ENCODE data around the gene UNC5B.

UNC5B gene

DNA sequence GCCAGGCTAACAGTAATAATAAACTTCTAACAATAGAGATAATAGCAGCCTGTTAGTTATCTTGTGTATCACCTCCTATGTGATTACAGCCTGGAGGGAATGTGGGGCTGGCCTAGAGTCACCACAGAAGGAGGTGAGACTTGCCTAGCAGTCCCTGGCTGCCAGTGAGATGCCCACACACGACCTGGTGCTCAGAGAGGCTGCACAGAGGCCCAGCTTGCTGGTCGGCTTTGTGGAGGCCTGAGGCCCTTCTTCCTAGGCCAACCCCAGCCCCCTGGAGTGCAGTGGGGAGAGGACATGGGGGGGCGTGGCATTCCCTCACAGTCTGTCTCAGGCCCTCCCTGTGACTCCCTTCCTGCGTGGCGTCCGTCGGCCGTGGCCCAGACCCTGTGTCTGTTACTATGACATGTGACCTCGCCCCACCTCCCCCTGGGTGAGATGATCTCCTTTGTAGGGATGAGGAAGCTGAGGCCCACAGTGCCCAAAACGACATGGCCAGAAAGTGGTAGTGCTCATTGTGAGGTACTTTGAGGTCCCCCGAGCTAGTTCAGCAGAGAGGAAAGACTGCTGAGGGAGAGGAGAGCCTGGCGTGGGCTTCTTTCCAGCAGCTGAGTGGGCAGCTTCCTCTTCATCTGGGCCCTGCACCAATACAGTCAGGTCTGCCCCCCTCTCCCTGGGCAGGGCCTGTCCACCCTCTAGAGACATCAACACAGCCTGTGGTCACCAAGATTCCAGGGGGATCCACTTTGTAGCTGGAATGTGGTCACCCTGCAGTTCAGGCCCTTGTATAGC is 29.7 kb downstream of the UNC5B start:
- H3K4me2 ChIP-seq (ENCODE audit: low read length) = no peak overlapping the region
- peak overlapping the region; percentile 21 for H4K8ac ChIP-seq (ENCODE audit: low read depth, low read length)
- no peak for DNase-seq
- no peaks in the 10 kb centered on the region for H3K9me3 ChIP-seq (ENCODE audit: insufficient read depth, low read depth, low read length)
- no peak overlapping the region for H3K23ac ChIP-seq (ENCODE audit: low read length)
- no peak overlapping the region for H3K27ac ChIP-seq (ENCODE audit: low read depth, low read length)
- no CpG with 5 or more reads among the region's 12 CpGs for WGBS (ENCODE audit: extremely low coverage, insufficient coverage, insufficient read length)
- no peaks in the 10 kb centered on the region for H3K27me3 ChIP-seq (ENCODE audit: insufficient read depth, low read length)
- peaks cover 0 to 3% of the 10 kb centered on the region in 2 experiments for H3K36me3 ChIP-seq (ENCODE audit: control insufficient read depth in 1 of 2, insufficient read depth in 2 of 2, low read length in 2 of 2)
- no peak overlapping the region for H2BK120ac ChIP-seq (ENCODE audit: insufficient read depth, low read length, poor library complexity)
- H3K4me1 ChIP-seq (ENCODE audit: control insufficient read depth in 1 of 2, insufficient read depth in 2 of 2, low read length in 2 of 2) = peaks cover 75 to 77% of the 10 kb centered on the region in 2 experiments
- H4K12ac ChIP-seq (ENCODE audit: low read depth, low read length) = no peak overlapping the region
- no peak overlapping the region for H4K91ac ChIP-seq (ENCODE audit: low read depth, low read length)
- H2AFZ ChIP-seq (ENCODE audit: insufficient read depth, low read length, poor library complexity) = no peak overlapping the region
- peak overlapping the region; percentile 12 for H3K4ac ChIP-seq (ENCODE audit: low read depth, low read length)
- no peak overlapping the region for H3K9ac ChIP-seq (ENCODE audit: low read length)
- H2BK12ac ChIP-seq (ENCODE audit: low read length) = peak overlapping the region; percentile 44
- H2BK5ac ChIP-seq (ENCODE audit: low read depth, low read length, poor library complexity) = no peak overlapping the region
- H3K79me2 ChIP-seq (ENCODE audit: control insufficient read depth, insufficient read depth, low read length, poor library complexity) = peaks cover 15% of the 10 kb centered on the region
- H3K18ac ChIP-seq (ENCODE audit: low read length) = peak overlapping the region; percentile 58
- H3K14ac ChIP-seq (ENCODE audit: low read length) = peak overlapping the region; percentile 21
- H3K4me3 ChIP-seq (ENCODE audit: low read depth, low read length) = no peak overlapping the region
- peak overlapping the region; percentile 37 for H2AK5ac ChIP-seq (ENCODE audit: low read length)
- peaks cover 42% of the 10 kb centered on the region for H3K79me1 ChIP-seq (ENCODE audit: low read length)

DNA sequence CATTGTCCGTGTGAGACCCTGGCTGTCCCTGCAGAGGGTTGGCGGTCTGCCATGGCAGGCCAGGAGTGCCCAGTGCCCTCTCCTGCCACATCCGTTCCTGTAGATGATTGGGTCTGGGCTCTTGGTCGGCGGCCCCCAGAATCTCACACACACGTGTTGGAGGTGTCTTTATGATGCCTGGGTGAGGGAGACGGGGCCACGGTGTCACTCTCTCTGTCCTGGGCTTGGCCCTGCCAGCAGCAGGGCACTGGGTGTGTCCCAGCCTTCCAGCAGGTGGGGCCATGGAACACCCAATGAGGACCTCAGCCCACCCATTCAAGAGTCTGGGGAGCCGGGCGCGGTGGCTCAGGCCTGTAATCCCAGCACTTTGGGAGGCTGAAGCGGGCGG is 30.2 kb downstream of the UNC5B start:
- H3K4me1 ChIP-seq (ENCODE audit: control insufficient read depth in 1 of 2, insufficient read depth in 2 of 2, low read length in 2 of 2) = peaks cover 76 to 77% of the 10 kb centered on the region in 2 experiments
- no peak overlapping the region for H2AFZ ChIP-seq (ENCODE audit: insufficient read depth, low read length, poor library complexity)
- H4K8ac ChIP-seq (ENCODE audit: low read depth, low read length) = no peak overlapping the region
- no peak overlapping the region for H3K9ac ChIP-seq (ENCODE audit: low read length)
- H3K4me2 ChIP-seq (ENCODE audit: low read length) = no peak overlapping the region
- H4K12ac ChIP-seq (ENCODE audit: low read depth, low read length) = no peak overlapping the region
- no peak overlapping the region for H3K14ac ChIP-seq (ENCODE audit: low read length)
- no peak overlapping the region for H3K27ac ChIP-seq (ENCODE audit: low read depth, low read length)
- no peak overlapping the region for H3K4me3 ChIP-seq (ENCODE audit: low read depth, low read length)
- H3K4ac ChIP-seq (ENCODE audit: low read depth, low read length) = peak overlapping the region; percentile 12
- peaks cover 44% of the 10 kb centered on the region for H3K79me1 ChIP-seq (ENCODE audit: low read length)
- H3K36me3 ChIP-seq (ENCODE audit: control insufficient read depth in 1 of 2, insufficient read depth in 2 of 2, low read length in 2 of 2) = peaks cover 0 to 3% of the 10 kb centered on the region in 2 experiments
- no peak overlapping the region for H2BK5ac ChIP-seq (ENCODE audit: low read depth, low read length, poor library complexity)
- H2AK5ac ChIP-seq (ENCODE audit: low read length) = peak overlapping the region; percentile 37
- H3K79me2 ChIP-seq (ENCODE audit: control insufficient read depth, insufficient read depth, low read length, poor library complexity) = peaks cover 16% of the 10 kb centered on the region
- no peak overlapping the region for H3K23ac ChIP-seq (ENCODE audit: low read length)
- peak overlapping the region; percentile 9 for H4K91ac ChIP-seq (ENCODE audit: low read depth, low read length)
- H3K9me3 ChIP-seq (ENCODE audit: insufficient read depth, low read depth, low read length) = no peaks in the 10 kb centered on the region
- peak overlapping the region; percentile 44 for H2BK12ac ChIP-seq (ENCODE audit: low read length)
- no peaks in the 10 kb centered on the region for H3K27me3 ChIP-seq (ENCODE audit: insufficient read depth, low read length)
- no peak for DNase-seq
- WGBS (ENCODE audit: extremely low coverage, insufficient coverage, insufficient read length) = no CpG with 5 or more reads among the region's 13 CpGs
- peak overlapping the region; percentile 58 for H3K18ac ChIP-seq (ENCODE audit: low read length)
- H2BK120ac ChIP-seq (ENCODE audit: insufficient read depth, low read length, poor library complexity) = no peak overlapping the region

DNA sequence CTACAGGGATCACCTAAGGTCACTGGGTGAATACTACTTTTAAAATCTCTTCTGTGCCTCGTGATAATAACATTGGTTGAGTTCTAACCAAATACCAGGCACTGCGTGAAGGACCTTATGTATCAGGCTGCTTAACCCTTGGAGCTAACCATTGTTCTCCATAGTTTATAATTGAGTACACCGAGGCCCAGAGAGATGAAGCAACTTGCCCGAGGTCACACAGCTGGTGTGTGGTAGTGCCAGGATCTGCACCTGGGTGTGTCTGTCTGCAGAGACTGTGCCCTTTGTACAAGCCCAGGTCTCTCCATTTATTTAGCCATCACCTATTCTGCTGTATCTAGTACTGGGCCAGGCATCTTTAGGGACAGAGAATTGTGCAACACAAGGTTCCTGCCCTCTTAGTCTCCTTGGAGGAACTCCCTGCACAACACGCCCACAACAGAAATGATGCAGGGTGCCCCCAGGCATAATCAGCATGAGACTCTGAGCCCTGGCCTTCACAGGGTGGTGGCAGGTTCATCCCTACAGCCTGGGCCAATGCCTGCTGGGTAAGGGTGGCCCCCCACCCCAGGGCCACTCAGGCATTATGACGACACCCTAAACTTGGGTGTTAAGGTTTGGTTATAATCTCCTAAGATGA is 31.5 kb downstream of the UNC5B start:
- DNase-seq = peak; percentile 76 to 78
- Histone ChIP-seq H3K9me3 (ENCODE audit: insufficient read depth, low read depth, low read length) (no peaks in the 10 kb centered on the region), H3K18ac (ENCODE audit: low read length) (no peak overlapping the region), H2AFZ (ENCODE audit: insufficient read depth, low read length, poor library complexity) (no peak overlapping the region), H2BK12ac (ENCODE audit: low read length) (no peak overlapping the region), H3K27ac (ENCODE audit: low read depth, low read length) (no peak overlapping the region), H2AK5ac (ENCODE audit: low read length) (no peak overlapping the region), H3K14ac (ENCODE audit: low read length) (no peak overlapping the region), H3K79me1 (ENCODE audit: low read length) (peaks cover 44% of the 10 kb centered on the region), H3K4me3 (ENCODE audit: low read depth, low read length) (no peak overlapping the region), H3K4ac (ENCODE audit: low read depth, low read length) (no peak overlapping the region), H3K36me3 (ENCODE audit: control insufficient read depth in 1 of 2, insufficient read depth in 2 of 2, low read length in 2 of 2) (peaks cover 3 to 6% of the 10 kb centered on the region in 2 experiments), H3K4me1 (ENCODE audit: control insufficient read depth in 1 of 2, insufficient read depth in 2 of 2, low read length in 2 of 2) (peaks cover 71 to 73% of the 10 kb centered on the region in 2 experiments), H4K8ac (ENCODE audit: low read depth, low read length) (no peak overlapping the region), H3K79me2 (ENCODE audit: control insufficient read depth, insufficient read depth, low read length, poor library complexity) (peaks cover 19% of the 10 kb centered on the region), H2BK5ac (ENCODE audit: low read depth, low read length, poor library complexity) (no peak overlapping the region), H2BK120ac (ENCODE audit: insufficient read depth, low read length, poor library complexity) (no peak overlapping the region), H4K91ac (ENCODE audit: low read depth, low read length) (no peak overlapping the region), H3K9ac (ENCODE audit: low read length) (no peak overlapping the region), H4K12ac (ENCODE audit: low read depth, low read length) (no peak overlapping the region), H3K4me2 (ENCODE audit: low read length) (no peak overlapping the region), H3K23ac (ENCODE audit: low read length) (no peak overlapping the region), H3K27me3 (ENCODE audit: insufficient read depth, low read length) (no peaks in the 10 kb centered on the region)
- WGBS (ENCODE audit: extremely low coverage, insufficient coverage, insufficient read length) = no CpG with 5 or more reads among the region's 6 CpGs

DNA sequence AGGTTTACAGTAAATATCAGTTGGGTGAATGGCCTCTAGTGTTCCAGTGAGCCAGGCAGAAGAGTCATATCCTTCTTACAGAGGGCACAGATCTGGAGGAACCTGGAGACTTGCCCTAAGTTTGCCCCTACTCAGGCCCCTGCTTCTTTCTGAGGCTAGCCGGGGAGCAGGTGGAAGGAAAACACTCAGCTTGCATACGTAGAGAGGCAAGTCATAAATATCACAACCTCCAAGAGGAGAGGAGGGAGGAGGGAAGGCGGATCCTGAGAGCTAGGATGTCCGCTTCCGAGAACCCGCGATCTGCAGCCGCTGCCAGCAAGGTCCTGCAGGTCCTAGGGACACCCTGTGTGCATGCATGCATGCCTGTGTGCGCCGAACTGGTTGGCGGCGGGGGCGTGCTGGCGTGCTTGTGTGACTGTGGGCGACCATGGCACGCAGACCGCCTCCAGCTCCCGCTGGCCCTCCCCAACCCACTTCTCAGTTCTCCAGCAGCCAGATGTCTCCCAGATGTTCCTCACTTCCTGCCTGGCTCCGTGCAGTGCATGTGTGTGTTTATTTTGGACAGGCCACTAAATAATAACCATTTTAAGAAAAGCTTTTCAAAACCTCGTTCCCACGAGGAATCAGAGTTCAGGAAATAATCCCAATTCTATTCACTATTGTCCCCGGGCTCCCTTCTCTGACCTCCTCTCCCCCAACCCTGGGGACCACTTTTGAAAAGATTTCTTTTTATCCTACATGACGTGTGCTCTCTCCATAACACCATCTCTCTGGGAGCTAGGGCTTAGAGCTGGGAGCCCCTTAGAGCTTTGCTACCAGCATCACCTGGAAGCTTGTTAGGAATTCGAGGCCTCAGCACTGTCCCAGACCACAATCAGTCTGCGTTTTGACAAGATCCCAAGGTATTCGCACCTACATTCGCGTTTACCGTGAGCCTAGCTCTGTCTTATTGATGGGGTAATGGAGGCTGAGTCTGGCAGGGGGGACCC is 32.4 kb downstream of the UNC5B start:
- Histone ChIP-seq H4K91ac (ENCODE audit: low read depth, low read length) (peak overlapping the region; percentile 78), H3K4me2 (ENCODE audit: low read length) (no peak overlapping the region), H2AK5ac (ENCODE audit: low read length) (peak overlapping the region; percentile 61), H2BK12ac (ENCODE audit: low read length) (no peak overlapping the region), H3K4me3 (ENCODE audit: low read depth, low read length) (no peak overlapping the region), H3K4ac (ENCODE audit: low read depth, low read length) (no peak overlapping the region), H3K9ac (ENCODE audit: low read length) (no peak overlapping the region), H3K27me3 (ENCODE audit: insufficient read depth, low read length) (no peaks in the 10 kb centered on the region), H2BK5ac (ENCODE audit: low read depth, low read length, poor library complexity) (no peak overlapping the region), H3K4me1 (ENCODE audit: control insufficient read depth in 1 of 2, insufficient read depth in 2 of 2, low read length in 2 of 2) (peaks cover 70% of the 10 kb centered on the region in 2 experiments), H4K12ac (ENCODE audit: low read depth, low read length) (no peak overlapping the region), H3K79me1 (ENCODE audit: low read length) (peaks cover 42% of the 10 kb centered on the region), H3K79me2 (ENCODE audit: control insufficient read depth, insufficient read depth, low read length, poor library complexity) (peaks cover 18% of the 10 kb centered on the region), H4K8ac (ENCODE audit: low read depth, low read length) (peak overlapping the region; percentile 1), H2BK120ac (ENCODE audit: insufficient read depth, low read length, poor library complexity) (peak overlapping the region; percentile 27), H3K18ac (ENCODE audit: low read length) (peak overlapping the region; percentile 11), H2AFZ (ENCODE audit: insufficient read depth, low read length, poor library complexity) (no peak overlapping the region), H3K23ac (ENCODE audit: low read length) (no peak overlapping the region), H3K36me3 (ENCODE audit: control insufficient read depth in 1 of 2, insufficient read depth in 2 of 2, low read length in 2 of 2) (peaks cover 3 to 6% of the 10 kb centered on the region in 2 experiments), H3K14ac (ENCODE audit: low read length) (peak overlapping the region; percentile 40), H3K9me3 (ENCODE audit: insufficient read depth, low read depth, low read length) (no peaks in the 10 kb centered on the region), H3K27ac (ENCODE audit: low read depth, low read length) (no peak overlapping the region)
- peak in 1 of 2 donors; percentile 8 for DNase-seq
- no CpG with 5 or more reads among the region's 29 CpGs for WGBS (ENCODE audit: extremely low coverage, insufficient coverage, insufficient read length)
